Muscle of leg (tissue), 11 donors: Measurements from ENCODE around the gene EVI5. TPM values are rescaled to one million over a fixed set of nuclear protein-coding genes. Genes with fewer than 3 reads are reported as not detected.
A peak's percentile ranks its signal among the peaks of the same experiment; 100 is the strongest.

Experiments used
- DNase-seq: peaks from one replicate; pipeline ENCODE4 v3.0.0; 2013
- H3K27ac ChIP-seq: one replicate; pipeline ENCODE4 v1.5.1; 2013; ENCODE audit warnings: mild to moderate bottlenecking, low read length, control low read depth
- H3K27me3 ChIP-seq: one replicate; pipeline ENCODE4 v1.6.1; 2013; ENCODE audit warnings: low read length; ENCODE audit not compliant: control insufficient read depth, insufficient read depth
- H3K36me3 ChIP-seq: one replicate; pipeline ENCODE4 v1.6.1; 2013; ENCODE audit warnings: low read length; ENCODE audit not compliant: control insufficient read depth, insufficient read depth
- H3K4me1 ChIP-seq: one replicate; pipeline ENCODE4 v1.6.1; 2013; ENCODE audit warnings: low read length; ENCODE audit not compliant: control insufficient read depth, insufficient read depth
- H3K4me3 ChIP-seq: one replicate; pipeline ENCODE4 v1.5.1; 2013; ENCODE audit warnings: low read length, control low read depth
- H3K9me3 ChIP-seq: replicated peaks from 2 replicates; pipeline ENCODE4 v1.6.1; 2013; ENCODE audit warnings: low read depth, low read length; ENCODE audit not compliant: control insufficient read depth
- WGBS: methylation state at CpG from one replicate; pipeline ENCODE4 v1.1.5; 2013; ENCODE audit warnings: missing lambda C conversion rate; ENCODE audit not compliant: insufficient coverage; 5-methylcytosine and 5-hydroxymethylcytosine counted together
- polyA plus RNA-seq, 8 donors: library from polyadenylated mRNA; unstranded; fragments of 120-200 nt; gene quantifications; one replicate each; pipeline versions ENCODE4 v1.2.1 to v1.2.3, GENCODE V29; 2013; ENCODE audit warnings: inconsistent platforms in 1 of 8, low replicate concordance in 1 of 8; ENCODE audit not compliant: insufficient read length in 8 of 8, insufficient read depth in 1 of 8
- total RNA-seq: library from RNA; stranded (reverse); fragments of 120-200 nt; gene quantifications from one replicate; pipeline ENCODE4 v1.2.4, GENCODE V29; 2013

EVI5 gene
- total and polyA plus RNA-seq, 9 donors, result 9.3 to 31.7 (median 13.6) TPM

GRCh38 chr1:92563457-92564216 lies 221.3 kb downstream of the EVI5 start:
- Histone ChIP-seq H3K4me1 (no peaks in the 10 kb centered on the region), H3K27ac (no peak overlapping the region), H3K9me3 (no peaks in the 10 kb centered on the region), H3K36me3 (no peaks in the 10 kb centered on the region), H3K27me3 (no peaks in the 10 kb centered on the region), H3K4me3 (no peak overlapping the region)
- WGBS, result no CpG with 5 or more reads among the region's 6 CpGs
- no peak for DNase-seq

DNA sequence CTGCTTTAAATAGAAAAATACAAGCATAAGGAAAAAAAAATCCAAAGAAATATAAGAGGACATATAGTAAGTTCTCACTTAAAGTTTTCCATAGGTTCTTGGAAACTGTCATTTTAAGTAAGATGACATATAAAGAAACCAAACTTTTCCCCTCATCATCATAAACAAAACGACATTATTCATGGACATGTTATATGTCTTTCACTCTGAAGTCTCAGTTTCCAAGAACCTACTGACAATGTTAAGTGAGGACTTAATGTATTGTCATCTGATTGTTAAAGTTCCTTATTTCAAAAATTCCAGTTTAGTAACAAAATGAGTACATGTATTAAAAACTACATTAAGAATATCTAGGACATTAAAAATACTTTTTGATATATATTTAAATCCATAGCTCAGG lies 228.6 kb downstream of the EVI5 start:
- WGBS, result no CpG with 5 or more reads among the region's 1 CpG
- no peak overlapping the region for H3K27ac ChIP-seq

GRCh38 chr1:92554216-92554615 lies 230.7 kb downstream of the EVI5 start:
- Histone ChIP-seq H3K4me3 (no peak overlapping the region), H3K9me3 (no peaks in the 10 kb centered on the region), H3K36me3 (no peaks in the 10 kb centered on the region), H3K4me1 (no peaks in the 10 kb centered on the region), H3K27ac (no peak overlapping the region), H3K27me3 (no peaks in the 10 kb centered on the region)
- 100% methylated on average over 1 of the region's 3 CpGs for WGBS
- no peak for DNase-seq

More for the DNA sequence above, 228.6 kb downstream of the EVI5 start:
- DNase-seq, result no peak
- H3K4me1 ChIP-seq, result no peaks in the 10 kb centered on the region
- H3K27me3 ChIP-seq, result no peaks in the 10 kb centered on the region
- H3K36me3 ChIP-seq, result no peaks in the 10 kb centered on the region
- no peaks in the 10 kb centered on the region for H3K9me3 ChIP-seq
- no peak overlapping the region for H3K4me3 ChIP-seq

- peak; percentile 11 for DNase-seq
- H3K4me3 ChIP-seq, result no peak overlapping the region
These were observed 233.0 kb downstream of the EVI5 start for GRCh38 chr1:92551916-92552315.

GRCh38 chr1:92544756-92545165 lies 240.1 kb downstream of the EVI5 start:
- no peak overlapping the region for H3K27ac ChIP-seq
- H3K4me1 ChIP-seq, result no peaks in the 10 kb centered on the region
- H3K36me3 ChIP-seq, result no peaks in the 10 kb centered on the region
- H3K27me3 ChIP-seq, result no peaks in the 10 kb centered on the region
- DNase-seq, result no peak
- H3K4me3 ChIP-seq, result no peak overlapping the region
- WGBS, result no CpG with 5 or more reads among the region's 2 CpGs
- H3K9me3 ChIP-seq, result no peaks in the 10 kb centered on the region

More at GRCh38 chr1:92551916-92552315, 233.0 kb downstream of the EVI5 start:
- H3K36me3 ChIP-seq, result no peaks in the 10 kb centered on the region
- H3K27me3 ChIP-seq, result no peaks in the 10 kb centered on the region
- 0% methylated on average over 1 of the region's 1 CpG for WGBS
- no peak overlapping the region for H3K27ac ChIP-seq
- no peaks in the 10 kb centered on the region for H3K4me1 ChIP-seq
- no peaks in the 10 kb centered on the region for H3K9me3 ChIP-seq

DNA sequence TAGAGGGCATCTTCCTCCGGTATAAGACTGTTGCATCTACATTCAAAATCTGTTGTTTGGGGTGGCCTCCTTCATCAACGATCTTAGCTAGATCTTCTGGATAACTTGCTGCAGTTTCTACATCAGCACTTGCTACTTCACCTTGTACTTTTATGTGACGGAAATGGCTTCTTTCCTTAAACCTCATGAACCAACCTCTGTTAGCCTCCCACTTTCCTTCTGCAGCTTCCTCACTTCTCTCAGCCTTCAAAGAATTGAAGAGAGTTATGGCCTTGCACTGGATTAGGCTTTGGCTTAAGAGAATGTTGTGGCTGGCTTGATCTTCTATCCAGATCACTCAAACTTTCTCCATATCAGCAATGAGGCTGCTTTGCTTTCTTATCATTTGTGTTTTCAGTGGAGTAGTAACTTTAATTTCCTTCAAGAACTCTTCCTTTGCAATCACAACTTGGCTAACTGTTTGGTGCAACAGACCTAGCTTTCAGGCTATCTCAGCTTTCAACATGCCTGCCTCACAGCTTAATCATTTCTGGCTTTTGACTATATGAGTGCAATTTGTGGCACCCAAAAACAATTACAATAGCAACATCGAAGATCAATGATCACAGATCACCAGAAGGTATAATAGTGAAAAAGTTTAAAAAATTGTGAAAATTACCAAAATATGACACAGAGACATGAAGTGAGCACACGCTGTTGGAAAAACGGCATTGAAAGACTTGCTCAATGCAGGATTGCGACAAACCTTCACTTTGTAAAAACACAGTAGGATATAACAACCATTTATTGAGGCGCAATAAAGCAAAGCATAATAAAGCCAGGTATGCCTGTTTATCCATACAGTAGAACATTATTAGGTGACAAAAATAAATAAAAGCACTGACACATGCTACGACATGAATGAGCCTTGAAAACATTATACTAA lies 241.5 kb downstream of the EVI5 start:
- no peak overlapping the region for H3K4me3 ChIP-seq
- no peak overlapping the region for H3K27ac ChIP-seq
- H3K9me3 ChIP-seq, result no peaks in the 10 kb centered on the region
- no peaks in the 10 kb centered on the region for H3K36me3 ChIP-seq
- H3K4me1 ChIP-seq, result no peaks in the 10 kb centered on the region
- H3K27me3 ChIP-seq, result no peaks in the 10 kb centered on the region
- 100% methylated on average over 3 of the region's 9 CpGs for WGBS
- DNase-seq, result no peak

- Histone ChIP-seq H3K4me1 (no peaks in the 10 kb centered on the region), H3K4me3 (no peak overlapping the region), H3K27me3 (no peaks in the 10 kb centered on the region), H3K36me3 (no peaks in the 10 kb centered on the region), H3K27ac (no peak overlapping the region), H3K9me3 (no peaks in the 10 kb centered on the region)
- DNase-seq, result no peak
- WGBS, result no CpG with 5 or more reads among the region's 2 CpGs
These were observed 246.4 kb downstream of the EVI5 start for GRCh38 chr1:92538413-92539061.

DNA sequence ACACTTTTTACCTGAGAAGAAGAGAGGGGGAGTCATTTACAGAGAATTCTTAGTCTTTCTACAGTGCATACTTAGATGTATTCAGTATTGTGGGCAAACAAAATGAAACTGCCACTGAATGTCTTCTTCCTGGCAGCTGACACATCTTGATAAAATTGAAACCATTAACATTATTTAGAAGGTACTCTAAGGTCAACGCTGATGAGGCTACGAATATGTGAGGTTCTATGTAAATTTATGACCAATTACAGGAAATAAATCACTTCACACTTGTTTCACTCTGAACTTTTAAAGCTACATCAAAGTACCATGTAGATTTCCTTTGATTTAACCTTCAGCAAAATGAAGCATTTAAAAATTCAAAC lies 246.9 kb downstream of the EVI5 start:
- Histone ChIP-seq H3K9me3 (no peaks in the 10 kb centered on the region), H3K36me3 (no peaks in the 10 kb centered on the region), H3K4me1 (no peaks in the 10 kb centered on the region), H3K4me3 (no peak overlapping the region), H3K27me3 (no peaks in the 10 kb centered on the region), H3K27ac (no peak overlapping the region)
- no CpG with 5 or more reads among the region's 2 CpGs for WGBS
- DNase-seq, result no peak

DNA sequence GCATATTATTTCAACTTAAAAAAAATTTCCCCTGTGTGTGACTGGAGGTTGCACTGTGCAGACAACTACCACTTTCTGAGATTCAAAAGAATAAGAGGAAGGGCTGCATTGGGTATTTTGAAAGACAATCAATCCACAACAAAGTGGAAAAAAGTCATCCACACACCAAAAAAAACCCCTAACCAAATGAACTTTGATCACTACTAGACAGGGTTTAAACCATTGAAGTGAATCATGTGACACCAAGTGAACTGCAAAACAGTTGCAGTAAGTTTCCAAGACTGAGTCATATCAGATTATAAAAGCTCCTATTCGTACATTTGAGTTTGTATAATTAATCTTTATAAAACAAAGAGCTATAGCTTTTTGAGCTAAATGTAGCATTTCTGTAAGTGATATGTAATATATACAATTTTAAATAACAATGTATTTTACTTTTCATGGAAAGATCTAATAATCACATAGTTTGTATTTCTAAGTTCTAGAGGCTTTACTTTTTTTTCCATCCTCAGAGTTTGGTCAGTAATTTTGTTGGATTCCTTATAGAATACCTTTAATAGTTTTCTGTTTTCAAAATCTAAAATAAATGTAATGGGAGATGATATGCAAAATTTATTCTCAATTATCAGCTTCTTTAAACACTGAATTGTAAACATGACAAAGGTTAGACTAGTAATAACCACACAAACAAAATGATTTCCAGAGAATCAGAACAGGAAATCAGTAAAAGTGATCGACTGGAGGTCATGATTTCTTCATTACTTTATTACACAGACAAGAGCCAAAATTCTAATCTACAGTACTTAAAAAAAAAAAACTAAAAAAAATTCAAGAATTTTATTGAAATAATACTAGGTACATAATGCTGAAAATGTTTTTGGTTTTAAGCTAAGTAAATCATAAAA lies 247.7 kb downstream of the EVI5 start:
- H3K4me1 ChIP-seq, result no peaks in the 10 kb centered on the region

More for the DNA sequence above, 247.7 kb downstream of the EVI5 start:
- H3K4me3 ChIP-seq, result no peak overlapping the region
- WGBS, result no CpG with 5 or more reads among the region's 2 CpGs
- no peaks in the 10 kb centered on the region for H3K9me3 ChIP-seq
- no peaks in the 10 kb centered on the region for H3K36me3 ChIP-seq
- no peaks in the 10 kb centered on the region for H3K27me3 ChIP-seq
- no peak overlapping the region for H3K27ac ChIP-seq
- DNase-seq, result no peak
